ENCODE measurements around the gene RRP36.

The RRP36 gene

GRCh38 chr6:43050981-43051380 is 29.6 kb downstream of the RRP36 start:
- FAIRE-seq, result no peak
- TF ChIP-seq CTCF (IDR thresholded peaks at IDR 0.05; ENCODE audit: insufficient read depth, missing control alignments), result no peak
- no peak for DNase-seq (ENCODE audit: insufficient read length, low spot score)

DNA sequence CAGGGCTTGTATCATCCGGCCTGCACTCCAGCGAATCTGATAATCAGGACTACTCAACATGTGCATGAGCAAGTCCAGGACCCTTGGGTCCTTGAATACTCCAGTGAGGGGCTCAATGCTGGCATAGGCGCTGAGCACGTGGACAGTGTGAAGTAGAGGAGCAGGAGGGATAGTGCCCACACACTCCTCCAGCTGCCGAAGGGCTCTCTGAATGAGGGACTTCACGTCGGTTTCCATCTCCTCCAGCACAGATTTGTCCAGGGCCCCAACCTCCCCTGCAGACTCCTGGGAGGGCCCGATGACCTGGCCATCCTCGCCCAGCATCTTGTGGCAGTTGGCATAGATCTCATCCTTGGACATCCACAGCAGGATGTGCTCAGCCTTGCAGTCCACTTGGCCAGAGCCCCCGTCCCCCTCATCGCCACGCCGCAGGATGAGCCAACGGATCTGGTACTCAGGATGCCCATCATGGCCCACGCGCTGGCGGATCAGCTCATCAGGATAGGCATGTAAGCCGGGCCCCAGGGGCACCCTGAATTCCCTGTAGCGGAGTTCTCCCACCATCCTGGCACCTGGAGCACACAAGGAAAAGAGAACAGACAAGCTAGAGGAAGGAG is 30.9 kb downstream of the RRP36 start:
- FAIRE-seq, result no peak
- no peak for TF ChIP-seq CTCF (IDR thresholded peaks at IDR 0.05; ENCODE audit: insufficient read depth, missing control alignments)
- no peak for DNase-seq (ENCODE audit: insufficient read length, low spot score)

GRCh38 chr6:43052842-43053544 is 31.6 kb downstream of the RRP36 start:
- FAIRE-seq, result no peak
- no peak for DNase-seq (ENCODE audit: insufficient read length, low spot score)
- TF ChIP-seq CTCF (IDR thresholded peaks at IDR 0.05; ENCODE audit: insufficient read depth, missing control alignments), result no peak

- no peak for FAIRE-seq
- DNase-seq (ENCODE audit: insufficient read length, low spot score), result peak; percentile 100
- no peak for TF ChIP-seq CTCF (IDR thresholded peaks at IDR 0.05; ENCODE audit: insufficient read depth, missing control alignments)
Measured at GRCh38 chr6:43053545-43054205, 32.3 kb downstream of the RRP36 start, which contains the start of gene CUL7. Gene CUL7 (minus strand): TSS chr6:43053851. CDS start chr6:43052788, 1,063 bp downstream.

DNA sequence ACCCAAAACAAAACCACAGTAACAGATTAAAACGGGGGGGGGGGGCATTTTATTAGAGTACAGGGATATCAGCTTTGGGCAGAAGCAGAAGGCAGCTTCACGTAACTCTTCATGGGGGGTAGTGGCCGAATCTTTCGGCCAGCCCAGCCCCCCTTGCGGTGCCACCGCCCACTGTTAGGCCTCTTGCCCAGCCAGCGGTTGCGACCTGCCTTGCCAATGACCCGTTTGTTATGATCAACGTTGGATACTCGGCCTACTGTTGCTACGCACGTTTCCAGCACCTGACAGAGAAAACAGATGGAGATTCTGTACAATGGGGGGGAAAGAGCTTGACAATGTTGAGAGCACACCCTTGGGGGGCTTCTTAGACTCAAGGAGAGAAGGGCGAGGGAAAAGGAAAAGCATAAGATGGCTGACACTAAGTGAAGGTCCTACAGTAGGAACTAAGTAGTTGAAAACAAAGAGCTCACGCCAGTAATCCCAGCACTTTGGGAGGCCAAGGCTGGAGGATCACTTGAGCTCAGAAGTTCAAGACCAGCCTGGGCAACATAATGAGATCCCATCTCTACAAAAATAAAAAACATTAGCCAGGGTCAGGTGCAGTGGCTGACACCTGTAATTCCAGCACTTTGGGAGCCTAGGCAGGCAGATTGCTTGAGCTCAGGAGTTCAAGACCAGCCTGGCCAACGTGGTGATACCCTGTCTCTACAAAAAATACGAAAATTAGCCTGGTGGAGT is 33.0 kb downstream of the RRP36 start:
- DNase-seq (ENCODE audit: insufficient read length, low spot score) (no peak), FAIRE-seq (no peak)

GRCh38 chr6:43055966-43056365 is 34.5 kb downstream of the RRP36 start:
- DNase-seq (ENCODE audit: insufficient read length, low spot score) (no peak), FAIRE-seq (no peak)
- no peak for TF ChIP-seq CTCF (IDR thresholded peaks at IDR 0.05; ENCODE audit: insufficient read depth, missing control alignments)

More for the DNA sequence above, 33.0 kb downstream of the RRP36 start:
- no peak for TF ChIP-seq CTCF (IDR thresholded peaks at IDR 0.05; ENCODE audit: insufficient read depth, missing control alignments)

Measured in D721Med (cell line).